HepG2 (cell line): Measurements from ENCODE around the gene FILIP1. TPM values are rescaled to one million over a fixed set of nuclear protein-coding genes. Genes with fewer than 3 reads are reported as not detected.

Experiments used
- AGO2 ChIP-seq: fragments of 200-400 bp; formaldehyde crosslinking; optimal IDR thresholded peaks from 2 replicates; pipeline ENCODE3; 2017; ENCODE audit warnings: mild to moderate bottlenecking, low read depth, low read length, moderate library complexity
- ESRRA ChIP-seq: sonication (generic); formaldehyde crosslinking; IDR thresholded peaks from 2 replicates; pipeline ENCODE4 v1.5.1; 2020; ENCODE audit warnings: mild to moderate bottlenecking, low read depth, missing genetic modification reagents
- IKZF4 ChIP-seq: sonication (generic); formaldehyde crosslinking; IDR thresholded peaks from 2 replicates; pipeline ENCODE4 v1.5.1; 2020; ENCODE audit warnings: borderline replicate concordance, mild to moderate bottlenecking, low read depth, missing genetic modification reagents; ENCODE audit errors: not compliant biosample characterization
- JARID2 ChIP-seq: sonication (generic); formaldehyde crosslinking; IDR thresholded peaks from 2 replicates; pipeline ENCODE4 v1.8.1; 2023; ENCODE audit warnings: missing genetic modification reagents, inconsistent platforms; ENCODE audit not compliant: insufficient replicate concordance
- KDM6A ChIP-seq: IDR thresholded peaks from 2 replicates; pipeline ENCODE4 v1.6.1; 2016; ENCODE audit warnings: low read depth
- MIER3 ChIP-seq: IDR thresholded peaks from 2 replicates; pipeline ENCODE4 v1.6.1; 2016; ENCODE audit warnings: missing compliant biosample characterization, borderline replicate concordance
- MTF2 ChIP-seq: sonication (generic); formaldehyde crosslinking; IDR thresholded peaks from 2 replicates; pipeline ENCODE4 v1.5.0; 2020; ENCODE audit warnings: missing genetic modification reagents, borderline replicate concordance
- NR2C2 ChIP-seq: sonication (generic); formaldehyde crosslinking; IDR thresholded peaks from 2 replicates; pipeline ENCODE4 v1.4.0; 2020; ENCODE audit warnings: missing genetic modification reagents, mild to moderate bottlenecking, moderate library complexity, borderline replicate concordance
- NRL ChIP-seq: sonication (generic); formaldehyde crosslinking; IDR thresholded peaks from 2 replicates; pipeline ENCODE4 v1.5.0; 2020; ENCODE audit warnings: missing genetic modification reagents, mild to moderate bottlenecking, moderate library complexity, borderline replicate concordance
- ONECUT2 ChIP-seq: sonication (generic); formaldehyde crosslinking; IDR thresholded peaks from 2 replicates; pipeline ENCODE4 v1.4.0; 2020; ENCODE audit warnings: missing genetic modification reagents
- PHF5A ChIP-seq: IDR thresholded peaks from one replicate; pipeline ENCODE4 v1.6.1; 2018; ENCODE audit warnings: low read depth, missing genetic modification reagents; ENCODE audit not compliant: unreplicated experiment
- SKI ChIP-seq: fragments of 450-650 bp; IDR thresholded peaks from one replicate; pipeline ENCODE4 v1.6.1; 2018; ENCODE audit warnings: mild to moderate bottlenecking; ENCODE audit not compliant: partially characterized antibody
- THYN1 ChIP-seq: sonication (generic); formaldehyde crosslinking; IDR thresholded peaks from 2 replicates; pipeline ENCODE4 v1.8.1; 2023; ENCODE audit warnings: low read depth, mild to moderate bottlenecking, moderate library complexity, missing genetic modification reagents, borderline replicate concordance
- TOPORS ChIP-seq: sonication (generic); formaldehyde crosslinking; IDR thresholded peaks from 2 replicates; pipeline ENCODE4 v1.8.0; 2023; ENCODE audit warnings: mild to moderate bottlenecking, missing genetic modification reagents
- ZNF12 ChIP-seq: sonication (generic); formaldehyde crosslinking; IDR thresholded peaks from 2 replicates; pipeline ENCODE4 v1.5.0; 2020; ENCODE audit warnings: missing genetic modification reagents
- ZNF124 ChIP-seq: sonication (generic); formaldehyde crosslinking; IDR thresholded peaks from 2 replicates; pipeline ENCODE4 v1.4.0; 2020; ENCODE audit warnings: missing genetic modification reagents
- ZNF256 ChIP-seq: sonication (generic); formaldehyde crosslinking; conservative IDR thresholded peaks from 2 replicates; pipeline ENCODE4 v1.4.0; 2020; ENCODE audit warnings: missing genetic modification reagents
- ZNF44 ChIP-seq: sonication (generic); formaldehyde crosslinking; IDR thresholded peaks from 2 replicates; pipeline ENCODE4 v1.5.1; 2020; ENCODE audit warnings: mild to moderate bottlenecking, missing genetic modification reagents
- ZNF546 ChIP-seq: sonication (generic); formaldehyde crosslinking; conservative IDR thresholded peaks from 2 replicates; pipeline ENCODE4 v1.8.1; 2023; ENCODE audit warnings: mild to moderate bottlenecking, missing genetic modification reagents
- ZNF562 ChIP-seq: sonication (generic); formaldehyde crosslinking; IDR thresholded peaks from 2 replicates; pipeline ENCODE4 v1.8.0; 2022; ENCODE audit warnings: missing genetic modification reagents, borderline replicate concordance
- ZNF614 ChIP-seq: IDR thresholded peaks from 2 replicates; pipeline ENCODE4 v1.6.1; 2018; ENCODE audit warnings: missing biosample characterization, missing genetic modification reagents, inconsistent platforms, borderline replicate concordance
- ZNF816 ChIP-seq: sonication (generic); formaldehyde crosslinking; IDR thresholded peaks from 2 replicates; pipeline ENCODE4 v1.8.0; 2022; ENCODE audit warnings: missing genetic modification reagents, mild to moderate bottlenecking, borderline replicate concordance
- ZSCAN22 ChIP-seq: sonication (generic); formaldehyde crosslinking; IDR thresholded peaks from 2 replicates; pipeline ENCODE4 v1.4.0; 2020; ENCODE audit warnings: mild to moderate bottlenecking, missing genetic modification reagents
- polyA plus RNA-seq, 8 experiments: library from polyadenylated mRNA; depleted of rRNA in 3 of 8; stranded (reverse) in 7 of 8; unstranded in 1 of 8; fragments of >200 nt; fragmentation: Illumina TruSeq in 4 of 8; extraction: Trizol in 4 of 8; gene quantifications; 2 replicates each; pipeline versions ENCODE4 v1.2.1 to v1.2.3, GENCODE V29; 2011 to 2016; ENCODE audit warnings: low read depth in 4 of 8, missing spikeins in 1 of 8, mixed read lengths in 1 of 8; ENCODE audit not compliant: insufficient read depth in 1 of 8
- total RNA-seq, 5 experiments: library from RNA; depleted of rRNA; stranded (reverse); fragments of >200 nt; fragmentation: Illumina TruSeq; extraction: Trizol; gene quantifications; 2 replicates each; pipeline ENCODE4 v1.2.3, GENCODE V29; 2016; ENCODE audit warnings: low read depth in 1 of 5
- TF ChIP-seq, protein P1 (sequence below): sonication (generic); formaldehyde crosslinking; IDR thresholded peaks from 2 replicates; pipeline ENCODE4 v1.4.0; 2020; ENCODE audit warnings: missing genetic modification reagents, mild to moderate bottlenecking, borderline replicate concordance
- TF ChIP-seq, protein P2 (sequence below): sonication (generic); formaldehyde crosslinking; IDR thresholded peaks from 2 replicates; pipeline ENCODE4 v1.9.0; 2021; ENCODE audit warnings: missing genetic modification reagents, mild to moderate bottlenecking, borderline replicate concordance

FILIP1 gene
- total and polyA plus RNA-seq, 2 of the 13 experiments (the other 11 are each of a cell fraction or from before 2014, with no cell fraction given), result not detected

- TF ChIP-seq, protein P1, sequence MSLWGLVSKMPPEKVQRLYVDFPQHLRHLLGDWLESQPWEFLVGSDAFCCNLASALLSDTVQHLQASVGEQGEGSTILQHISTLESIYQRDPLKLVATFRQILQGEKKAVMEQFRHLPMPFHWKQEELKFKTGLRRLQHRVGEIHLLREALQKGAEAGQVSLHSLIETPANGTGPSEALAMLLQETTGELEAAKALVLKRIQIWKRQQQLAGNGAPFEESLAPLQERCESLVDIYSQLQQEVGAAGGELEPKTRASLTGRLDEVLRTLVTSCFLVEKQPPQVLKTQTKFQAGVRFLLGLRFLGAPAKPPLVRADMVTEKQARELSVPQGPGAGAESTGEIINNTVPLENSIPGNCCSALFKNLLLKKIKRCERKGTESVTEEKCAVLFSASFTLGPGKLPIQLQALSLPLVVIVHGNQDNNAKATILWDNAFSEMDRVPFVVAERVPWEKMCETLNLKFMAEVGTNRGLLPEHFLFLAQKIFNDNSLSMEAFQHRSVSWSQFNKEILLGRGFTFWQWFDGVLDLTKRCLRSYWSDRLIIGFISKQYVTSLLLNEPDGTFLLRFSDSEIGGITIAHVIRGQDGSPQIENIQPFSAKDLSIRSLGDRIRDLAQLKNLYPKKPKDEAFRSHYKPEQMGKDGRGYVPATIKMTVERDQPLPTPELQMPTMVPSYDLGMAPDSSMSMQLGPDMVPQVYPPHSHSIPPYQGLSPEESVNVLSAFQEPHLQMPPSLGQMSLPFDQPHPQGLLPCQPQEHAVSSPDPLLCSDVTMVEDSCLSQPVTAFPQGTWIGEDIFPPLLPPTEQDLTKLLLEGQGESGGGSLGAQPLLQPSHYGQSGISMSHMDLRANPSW (CRISPR knock-in tag), result no peak; the same call in 1 of the 2 replicates
- TF ChIP-seq IKZF4 (CRISPR knock-in tag) (peak; percentile 60), NR2C2 (CRISPR knock-in tag) (peak; percentile 81), PHF5A (CRISPR knock-in tag) (no peak), JARID2 (CRISPR knock-in tag) (no peak), ZSCAN22 (0 out of 2 replicates have a peak, but pooled peaks have one; percentile 15), NRL (CRISPR knock-in tag) (no peak; the same call in 1 of the 2 replicates), ZNF546 (CRISPR knock-in tag) (peak; percentile 83; the same call in 1 of the 2 replicates), MTF2 (CRISPR knock-in tag) (no peak; the same call in 1 of the 2 replicates), KDM6A (CRISPR knock-in tag) (no peak), ESRRA (CRISPR knock-in tag) (peak; percentile 55; the same call in 1 of the 2 replicates), AGO2 (peak; percentile 62), THYN1 (CRISPR knock-in tag) (no peak), ZNF256 (no peak), MIER3 (CRISPR knock-in tag) (peak; percentile 90), ONECUT2 (CRISPR knock-in tag) (peak; percentile 6; the same call in 1 of the 2 replicates), SKI (no peak), ZNF124 (peak; percentile 54; the same call in 1 of the 2 replicates), ZNF44 (CRISPR knock-in tag) (peak; percentile 96; the same call in 1 of the 2 replicates), ZNF562 (CRISPR knock-in tag) (no peak), TOPORS (CRISPR knock-in tag) (peak; percentile 80; the same call in 1 of the 2 replicates), ZNF816 (CRISPR knock-in tag) (peak; percentile 70; the same call in 1 of the 2 replicates), ZNF12 (CRISPR knock-in tag) (peak; percentile 55; the same call in 1 of the 2 replicates), ZNF614 (CRISPR knock-in tag) (peak; percentile 56; the same call in 1 of the 2 replicates)
- TF ChIP-seq, protein P2, sequence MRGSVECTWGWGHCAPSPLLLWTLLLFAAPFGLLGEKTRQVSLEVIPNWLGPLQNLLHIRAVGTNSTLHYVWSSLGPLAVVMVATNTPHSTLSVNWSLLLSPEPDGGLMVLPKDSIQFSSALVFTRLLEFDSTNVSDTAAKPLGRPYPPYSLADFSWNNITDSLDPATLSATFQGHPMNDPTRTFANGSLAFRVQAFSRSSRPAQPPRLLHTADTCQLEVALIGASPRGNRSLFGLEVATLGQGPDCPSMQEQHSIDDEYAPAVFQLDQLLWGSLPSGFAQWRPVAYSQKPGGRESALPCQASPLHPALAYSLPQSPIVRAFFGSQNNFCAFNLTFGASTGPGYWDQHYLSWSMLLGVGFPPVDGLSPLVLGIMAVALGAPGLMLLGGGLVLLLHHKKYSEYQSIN (CRISPR knock-in tag), result no peak
Measured at GRCh38 chr6:75284632-75285282, 208.8 kb downstream of the FILIP1 start, which contains the start of gene TMEM30A (continued).
